Aorta (tissue), 5 donors: ENCODE measurements around the gene OSBPL5. TPM values are rescaled to one million over a fixed set of nuclear protein-coding genes. Genes with fewer than 3 reads are reported as not detected.
A peak's percentile ranks its signal among the peaks of the same experiment; 100 is the strongest.

Source experiments
- ATAC-seq: fragments of 200-7000 bp; cut with Tn5 transposase; one replicate; pipeline ENCODE4 v1.9.1; 2022; ENCODE audit warnings: moderate library complexity; ENCODE audit not compliant: low FRiP score
- DNase-seq, 2 donors: peaks; one replicate each; pipeline ENCODE4 v3.0.0-alpha.2; 2020
- H3K27ac ChIP-seq, 2 donors: one replicate each; pipeline ENCODE4 v1.5.1; 2013; ENCODE audit warnings: low read length in 2 of 2, mild to moderate bottlenecking in 2 of 2, moderate library complexity in 2 of 2, control low read depth in 1 of 2, inconsistent platforms in 1 of 2, low read depth in 1 of 2
- H3K27me3 ChIP-seq, 2 donors: one replicate each; pipeline ENCODE4 v1.6.1; 2013; ENCODE audit warnings: control low read depth in 1 of 2, low read length in 1 of 2, mild to moderate bottlenecking in 1 of 2, moderate library complexity in 1 of 2; ENCODE audit not compliant: insufficient read depth in 2 of 2, control insufficient read depth in 1 of 2
- H3K36me3 ChIP-seq, 2 donors: one replicate each; pipeline ENCODE4 v1.6.1; 2013; ENCODE audit warnings: control low read depth in 1 of 2, low read length in 1 of 2, mild to moderate bottlenecking in 1 of 2; ENCODE audit not compliant: insufficient read depth in 2 of 2, control insufficient read depth in 1 of 2
- H3K4me1 ChIP-seq, 2 donors: one replicate each; pipeline ENCODE4 v1.6.1; 2013; ENCODE audit warnings: low read length in 2 of 2, control low read depth in 1 of 2, mild to moderate bottlenecking in 1 of 2, moderate library complexity in 1 of 2; ENCODE audit not compliant: insufficient read depth in 2 of 2, control insufficient read depth in 1 of 2
- H3K4me3 ChIP-seq, 2 donors: one replicate each; pipeline ENCODE4 v1.5.1; 2013; ENCODE audit warnings: low read length in 2 of 2, control low read depth in 1 of 2, mild to moderate bottlenecking in 1 of 2
- H3K9me3 ChIP-seq: one replicate; pipeline ENCODE4 v1.6.1; 2013; ENCODE audit warnings: mild to moderate bottlenecking, low read length; ENCODE audit not compliant: control insufficient read depth
- whole genome bisulfite sequencing, 2 donors: extraction: QIAGEN DNeasy Blood & Tissue Kit; methylation state at CpG; one replicate each; pipeline ENCODE4 v1.1.7; 2013; 5-methylcytosine and 5-hydroxymethylcytosine counted together
- intact Hi-C, 2 donors: fragments of 100-400 bp; cut with DNase I; formaldehyde crosslinking; loops; one replicate each; pipeline versions ENCODE4 v1.14.2 to v1.15.0; 2022
- polyA plus RNA-seq, 2 donors: library from polyadenylated mRNA; stranded (reverse); fragments of 200-250 nt; gene quantifications; one replicate each; pipeline ENCODE4 v1.2.3, GENCODE V29; 2013
- total RNA-seq, 2 donors: library from RNA; stranded (reverse); fragmentation: NEBNext Ultra II Directional; extraction: Animal tissue kit (Norgen Biotek cat#: 25700); gene quantifications; one replicate each; pipeline ENCODE4 v1.2.1, GENCODE V29; 2021
- donor health status: healthy with polysubstance abuse.
- donor health status: Bipolar disorder and iron deficiency.
- donor health status: DM: no; HTN: no; CAD: no.
- donor health status: DM: no; HTN: no; CAD: no.
- donor health status: DM: yes; HTN: yes; CAD: no.

OSBPL5 gene
- total and polyA plus RNA-seq, 4 donors = 11.9 to 69.1 (median 56.2) TPM

DNA sequence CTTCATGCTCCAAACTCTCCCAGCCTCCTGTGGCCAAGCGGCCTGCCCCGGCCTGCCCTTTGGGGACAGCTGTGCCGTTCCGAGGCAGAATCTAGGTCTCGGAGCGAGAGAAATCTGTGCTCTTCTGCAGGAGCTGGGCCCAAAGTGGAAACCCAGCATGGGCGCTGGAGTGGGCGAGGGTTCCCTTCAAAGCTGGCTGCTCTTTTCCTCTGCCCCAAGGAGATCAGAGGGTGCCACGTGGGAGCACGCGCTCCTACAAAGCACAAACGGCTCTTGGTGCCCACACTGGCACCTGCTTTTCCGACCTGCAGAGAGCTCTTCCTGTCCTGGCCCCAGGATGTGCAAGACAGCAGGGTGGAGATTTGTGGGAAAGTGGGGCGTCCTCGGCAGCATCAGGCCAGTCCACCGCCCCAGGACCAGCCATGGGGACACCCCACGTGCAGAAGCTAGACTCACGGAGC is 6.9 kb downstream of the OSBPL5 start:
- WGBS, 2 donors = 87 to 91% methylated on average over 18 of the region's 18 CpGs
- ATAC-seq (no peak), DNase-seq (peak; percentile 42 to 66)
- Histone ChIP-seq H3K27me3 (no peaks in the 10 kb centered on the region), H3K9me3 (no peaks in the 10 kb centered on the region), H3K36me3 (no peaks in the 10 kb centered on the region), H3K4me1 (no peaks in the 10 kb centered on the region), H3K27ac (peak overlapping the region in 1 of 2 donors; percentile 76), H3K4me3 (no peak overlapping the region)
- intact Hi-C loops = loop anchor here in 1 of 2 donors (5.0 kb wide), 1 partner anchor 36 kb away; no protein-coding TSS in a partner anchor

DNA sequence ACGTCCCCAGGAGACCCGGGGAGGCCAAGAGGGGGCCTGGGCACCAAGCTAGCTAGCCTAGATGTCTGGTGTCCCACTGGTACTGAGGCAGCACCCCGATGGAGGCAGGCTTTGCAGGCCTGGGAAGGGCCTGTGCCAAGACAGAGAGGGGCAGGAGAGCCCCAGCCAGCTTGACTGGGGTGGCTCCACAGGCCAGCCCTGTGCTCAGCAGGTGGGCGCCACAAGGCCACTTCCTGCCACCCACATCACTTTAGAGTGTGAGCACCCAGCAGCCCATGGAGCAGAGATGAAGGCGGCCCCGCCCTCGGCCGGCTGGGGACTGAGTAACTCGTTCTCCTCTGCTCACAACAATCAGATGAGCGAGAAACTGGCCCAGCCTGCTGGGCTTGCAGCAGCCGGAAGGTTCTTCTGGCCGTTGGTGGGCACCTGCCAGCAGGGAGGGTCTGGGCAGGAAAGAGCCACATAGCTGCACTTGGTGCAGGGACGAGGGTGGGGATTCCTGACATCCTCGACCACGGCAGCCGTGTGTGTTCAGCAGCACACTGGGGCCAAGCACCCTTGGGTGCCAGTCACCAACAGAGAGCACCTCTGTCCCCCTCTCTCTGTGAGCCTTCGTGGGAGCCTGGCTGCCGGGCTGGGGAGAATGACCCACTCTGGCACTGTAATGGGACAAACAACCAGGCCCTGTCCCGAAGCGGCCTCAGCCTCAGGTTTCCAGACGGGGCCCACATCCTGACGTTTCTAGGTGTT is 7.6 kb downstream of the OSBPL5 start:
- Histone ChIP-seq H3K27ac (peak overlapping the region in 1 of 2 donors; percentile 25), H3K4me1 (no peaks in the 10 kb centered on the region), H3K27me3 (no peaks in the 10 kb centered on the region), H3K9me3 (no peaks in the 10 kb centered on the region), H3K36me3 (no peaks in the 10 kb centered on the region), H3K4me3 (no peak overlapping the region)
- intact Hi-C loops = loop anchor here in 1 of 2 donors (5.0 kb wide), 1 partner anchor 35 kb away; no protein-coding TSS in a partner anchor
- ATAC-seq (no peak), DNase-seq (peak; percentile 54 to 76)
- WGBS, 2 donors = 67 to 69% methylated on average over 22 of the region's 22 CpGs

DNA sequence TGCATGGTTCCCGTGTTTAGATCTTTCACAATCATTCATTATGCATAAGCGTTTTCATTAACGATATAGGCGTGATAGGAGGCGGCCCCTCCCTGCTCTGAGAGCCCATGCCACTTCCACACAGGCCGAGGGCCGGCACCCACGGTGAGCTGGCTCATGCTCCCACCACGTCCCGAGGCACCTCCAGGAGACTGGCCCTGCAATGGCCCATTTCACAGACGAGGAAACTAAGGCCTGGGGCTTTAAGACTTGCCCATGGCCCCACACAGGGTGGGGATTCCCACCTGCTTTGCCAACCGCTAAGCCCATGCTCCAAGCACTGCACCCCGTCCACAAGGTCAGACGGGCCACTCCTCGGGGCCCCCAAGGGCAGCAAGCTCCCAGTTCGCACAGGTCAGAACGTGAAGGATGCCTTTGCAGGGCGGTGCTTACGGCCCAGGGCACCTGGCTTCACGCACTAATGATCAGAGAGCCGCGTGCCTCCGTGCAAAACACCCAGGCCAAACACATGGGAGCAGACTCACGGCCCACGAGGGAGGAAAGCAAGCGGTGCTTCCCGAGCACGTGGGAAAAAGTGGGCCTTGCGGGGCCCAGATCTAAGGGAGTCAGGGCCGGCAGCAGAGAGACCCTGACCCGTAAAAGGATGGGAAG is 8.3 kb downstream of the OSBPL5 start:
- Histone ChIP-seq H3K27ac (peak overlapping the region; percentile 25 to 45), H3K27me3 (no peaks in the 10 kb centered on the region), H3K4me1 (no peaks in the 10 kb centered on the region), H3K9me3 (no peaks in the 10 kb centered on the region), H3K36me3 (no peaks in the 10 kb centered on the region), H3K4me3 (no peak overlapping the region)
- DNase-seq (peak; percentile 43 to 71), ATAC-seq (no peak)
- 44 to 66% methylated on average over 31 of the region's 31 CpGs for WGBS, 2 donors
- intact Hi-C loops = loop anchor here in 1 of 2 donors (5.0 kb wide), 1 partner anchor 34 kb away; no protein-coding TSS in a partner anchor

DNA sequence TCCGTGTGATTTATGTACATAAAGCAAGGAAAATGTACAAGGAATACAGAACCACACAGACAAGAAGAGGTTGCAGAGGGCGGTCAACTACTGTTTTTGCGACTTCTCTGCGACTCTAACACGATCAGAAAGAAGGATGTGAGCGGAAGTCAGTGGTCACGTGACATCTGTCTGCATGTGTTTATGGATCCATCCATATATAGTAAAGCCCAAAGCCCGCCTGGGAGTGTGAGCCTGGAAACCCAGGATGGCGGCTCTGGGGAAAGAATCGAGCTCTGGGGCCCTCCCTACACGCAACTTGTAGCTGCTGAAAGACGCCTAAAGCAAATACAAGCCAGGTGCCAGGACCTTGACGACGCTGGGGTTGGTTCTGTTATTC is 8.8 kb downstream of the OSBPL5 start:
- H3K9me3 ChIP-seq = no peaks in the 10 kb centered on the region
- H3K27me3 ChIP-seq = no peaks in the 10 kb centered on the region
- no peaks in the 10 kb centered on the region for H3K4me1 ChIP-seq
- H3K27ac ChIP-seq = peak overlapping the region; percentile 72 to 91
- intact Hi-C loops = loop anchor here in 1 of 2 donors (5.0 kb wide), 1 partner anchor 34 kb away; no protein-coding TSS in a partner anchor
- DNase-seq (peak; percentile 58 to 76), ATAC-seq (no peak)
- no peaks in the 10 kb centered on the region for H3K36me3 ChIP-seq
- H3K4me3 ChIP-seq = peak overlapping the region in 1 of 2 donors; percentile 27
- 3 to 15% methylated on average over 14 of the region's 14 CpGs for WGBS, 2 donors

DNA sequence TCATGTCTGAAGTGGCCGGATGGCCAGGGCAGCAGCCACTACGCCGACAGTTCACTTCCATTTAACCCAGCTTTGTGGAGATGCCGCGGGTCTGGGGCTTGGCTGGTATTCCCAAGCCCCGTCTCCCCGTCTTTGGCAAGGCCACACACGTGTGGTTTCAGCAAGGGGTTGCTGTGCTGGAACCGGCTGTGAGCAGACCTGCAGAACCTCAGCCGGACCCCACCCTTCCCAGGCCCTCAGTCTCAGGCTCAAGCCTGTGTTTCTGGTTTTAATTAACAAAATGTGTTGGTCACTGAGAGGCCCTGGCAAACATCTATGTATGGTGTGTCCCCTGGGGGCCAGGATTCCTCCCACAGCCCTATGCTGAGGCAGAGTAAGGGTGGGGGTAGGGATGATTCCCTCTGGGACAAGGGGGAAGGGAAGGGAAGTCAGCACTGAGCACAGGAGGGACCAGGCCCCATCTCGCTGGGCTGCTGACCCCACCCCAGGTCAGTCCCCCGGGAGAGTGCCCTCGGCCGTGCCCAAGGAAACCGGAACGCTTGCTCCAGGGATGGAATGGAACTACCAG is 9.3 kb downstream of the OSBPL5 start:
- Histone ChIP-seq H3K4me3 (peak overlapping the region in 1 of 2 donors; percentile 27), H3K27me3 (no peaks in the 10 kb centered on the region), H3K9me3 (no peaks in the 10 kb centered on the region), H3K27ac (peak overlapping the region; percentile 72 to 91), H3K4me1 (no peaks in the 10 kb centered on the region), H3K36me3 (no peaks in the 10 kb centered on the region)
- intact Hi-C loops = loop anchor here in 1 of 2 donors (5.0 kb wide), 1 partner anchor 33 kb away; no protein-coding TSS in a partner anchor
- ATAC-seq (no peak), DNase-seq (peak; percentile 46 to 75)
- 13 to 14% methylated on average over 16 of the region's 16 CpGs for WGBS, 2 donors

DNA sequence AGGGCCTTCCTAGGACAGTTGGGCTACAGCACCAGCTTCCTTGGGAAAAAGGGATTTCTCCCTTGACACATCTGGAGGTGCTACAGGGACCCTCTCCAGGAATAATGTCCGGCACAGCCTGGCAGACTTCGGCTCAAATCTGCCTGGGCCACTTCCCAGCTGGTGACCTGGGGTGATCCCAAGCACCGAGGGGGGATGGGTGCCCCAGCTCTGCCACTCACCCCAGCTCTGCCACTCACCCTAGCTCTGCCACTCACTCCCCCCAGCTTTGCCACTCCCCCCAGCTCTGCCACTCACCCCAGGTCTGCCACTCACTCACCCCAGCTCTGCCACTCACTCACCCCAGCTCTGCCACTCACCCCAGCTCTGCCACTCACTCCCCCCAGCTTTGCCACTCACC is 9.9 kb downstream of the OSBPL5 start:
- Histone ChIP-seq H3K4me1 (no peaks in the 10 kb centered on the region), H3K27ac (peak overlapping the region; percentile 72 to 91), H3K4me3 (no peak overlapping the region), H3K27me3 (no peaks in the 10 kb centered on the region), H3K36me3 (no peaks in the 10 kb centered on the region), H3K9me3 (no peaks in the 10 kb centered on the region)
- DNase-seq = peak; percentile 26 to 72
- ATAC-seq = no peak
- intact Hi-C loops = loop anchor here in 1 of 2 donors (5.0 kb wide), 1 partner anchor 33 kb away; no protein-coding TSS in a partner anchor
- WGBS, 2 donors = 0 to 5% methylated on average over 3 of the region's 3 CpGs

DNA sequence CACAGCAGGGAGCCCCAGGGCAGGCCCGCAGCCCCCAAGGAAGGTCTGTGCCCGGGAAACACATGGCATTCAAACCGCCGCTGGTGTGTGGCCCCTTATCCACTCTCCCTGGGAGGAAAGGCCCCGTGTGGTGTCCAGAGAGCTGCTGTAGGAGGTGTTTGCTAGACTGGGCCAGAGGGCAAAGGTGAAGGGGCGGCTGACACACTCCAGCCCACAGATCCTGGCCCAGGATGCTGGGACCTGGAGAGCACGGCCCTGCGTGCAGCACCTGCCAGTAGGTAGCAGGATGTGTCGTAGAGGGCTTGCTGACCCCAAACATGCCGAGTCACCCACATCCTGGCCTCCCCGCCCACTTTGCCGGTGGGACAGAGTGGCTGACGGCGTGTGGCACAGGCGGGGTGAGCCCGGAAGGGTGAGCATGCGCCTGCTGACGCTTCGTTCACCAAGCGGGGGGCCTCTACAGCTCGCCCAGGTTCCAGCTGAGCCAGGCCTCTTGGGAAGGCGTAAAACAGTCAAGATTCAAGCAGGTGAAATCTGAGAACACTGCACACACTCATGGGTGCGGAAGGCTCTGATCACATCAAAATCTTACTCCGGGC is 11.0 kb downstream of the OSBPL5 start:
- Histone ChIP-seq H3K27ac (peak overlapping the region; percentile 87 to 88), H3K4me1 (no peaks in the 10 kb centered on the region), H3K9me3 (no peaks in the 10 kb centered on the region), H3K27me3 (no peaks in the 10 kb centered on the region), H3K36me3 (no peaks in the 10 kb centered on the region), H3K4me3 (no peak overlapping the region)
- peak; percentile 42 to 72 for DNase-seq
- intact Hi-C loops = no loop called here
- ATAC-seq = no peak
- 59 to 62% methylated on average over 24 of the region's 24 CpGs for WGBS, 2 donors

DNA sequence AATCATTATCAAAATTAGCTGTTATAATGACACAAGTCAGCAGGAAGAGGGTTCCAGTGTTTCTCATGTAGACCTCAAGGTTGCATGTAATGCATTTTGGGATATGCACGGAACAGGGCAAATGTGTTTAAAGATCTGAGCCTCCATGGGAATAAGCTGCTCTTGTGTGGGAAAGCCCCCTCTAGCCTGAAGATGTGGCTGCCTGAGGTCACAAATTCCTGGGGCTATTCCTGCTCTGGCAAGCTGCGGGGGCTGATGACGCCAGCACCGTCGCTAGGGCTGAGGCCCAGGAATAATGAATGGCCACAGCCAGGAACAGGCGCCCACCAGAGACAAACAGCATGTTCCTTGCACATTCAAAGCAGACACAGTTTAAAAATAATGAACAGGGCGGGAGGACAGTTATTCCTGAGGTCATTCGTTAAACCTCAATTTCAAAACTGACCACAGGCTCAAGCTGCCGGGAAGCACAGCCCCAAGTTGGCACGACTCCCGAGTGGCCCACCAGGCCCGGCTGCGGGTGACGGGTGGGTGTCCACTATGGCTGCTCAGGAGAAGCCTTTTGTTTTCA is 11.7 kb downstream of the OSBPL5 start:
- no peaks in the 10 kb centered on the region for H3K9me3 ChIP-seq
- H3K4me3 ChIP-seq = no peak overlapping the region
- DNase-seq = peak; percentile 83 to 94
- intact Hi-C loops = no loop called here
- 1 to 5% methylated on average over 14 of the region's 14 CpGs for WGBS, 2 donors
- peak; percentile 67 for ATAC-seq
- no peaks in the 10 kb centered on the region for H3K4me1 ChIP-seq
- no peaks in the 10 kb centered on the region for H3K27me3 ChIP-seq
- H3K36me3 ChIP-seq = no peaks in the 10 kb centered on the region
- peak overlapping the region; percentile 87 to 88 for H3K27ac ChIP-seq
